Measurements from ENCODE around the gene SUCLG2. TPM values are rescaled to one million over a fixed set of nuclear protein-coding genes. Genes with fewer than 3 reads are reported as not detected.

SUCLG2 gene
- total RNA-seq, 1 experiment from 2014 or later: 38.5 TPM

- Histone ChIP-seq H2BK20ac (ENCODE audit: low read depth, low read length, poor library complexity, severe bottlenecking) (no peak overlapping the region), H3K4ac (ENCODE audit: low read depth, low read length) (no peak overlapping the region), H3K14ac (ENCODE audit: insufficient read depth, low read length) (no peak overlapping the region), H3K27me3 (ENCODE audit: insufficient read depth, low read length) (no peaks in the 10 kb centered on the region), H4K20me1 (ENCODE audit: control insufficient read depth, insufficient read depth, insufficient read length) (no peaks in the 10 kb centered on the region), H4K8ac (replicated peaks; ENCODE audit: insufficient read length, low read depth, low read length) (no peak overlapping the region), H3T11ph (ENCODE audit: low read length) (no peak overlapping the region), H3K4me2 (ENCODE audit: insufficient read depth, insufficient read length, low read length) (no peak overlapping the region), H3K56ac (ENCODE audit: insufficient read length, low read depth, low read length) (no peak overlapping the region), H2AFZ (ENCODE audit: low read length) (no peak overlapping the region), H2BK12ac (ENCODE audit: insufficient read length, low read depth, low read length) (no peak overlapping the region), H4K5ac (ENCODE audit: insufficient read length, low read depth, low read length) (no peak overlapping the region), H3K23ac (ENCODE audit: insufficient read length, low read depth, low read length) (no peak overlapping the region), H2AK5ac (ENCODE audit: insufficient read length, low read length) (no peak overlapping the region), H3K23me2 (ENCODE audit: insufficient read length, low read depth, low read length, poor library complexity, severe bottlenecking) (no peaks in the 10 kb centered on the region), H2BK5ac (ENCODE audit: insufficient read length, low read length) (no peak overlapping the region), H2BK15ac (ENCODE audit: low read depth, low read length) (no peak overlapping the region), H4K91ac (ENCODE audit: insufficient read length, low read depth, low read length) (no peak overlapping the region), H3K79me2 (ENCODE audit: insufficient read depth, low read length) (no peaks in the 10 kb centered on the region), H3K9me3 (ENCODE audit: control insufficient read depth, low read depth, low read length) (no peaks in the 10 kb centered on the region), H3K79me1 (ENCODE audit: insufficient read depth, low read depth, low read length, poor library complexity, severe bottlenecking) (no peaks in the 10 kb centered on the region), H3K27ac (ENCODE audit: insufficient read length, low read depth, low read length) (no peak overlapping the region), H3K4me1 (ENCODE audit: insufficient read depth, low read length) (no peaks in the 10 kb centered on the region), H2BK120ac (ENCODE audit: low read depth, low read length, poor library complexity, severe bottlenecking) (no peak overlapping the region), H3K18ac (ENCODE audit: insufficient read length, low read depth, low read length) (no peak overlapping the region), H3K9ac (ENCODE audit: extremely low read depth, insufficient read length, low read length) (no peak overlapping the region)
- Mint-ChIP-seq H3K4me1 (no peaks in the 10 kb centered on the region; a peak in 1 of 4 replicates), H3K4me3 (no peak overlapping the region), H3K36me3 (ENCODE audit: insufficient read depth in 1 of 3, low read depth in 3 of 3) (no peaks in the 10 kb centered on the region), H3K27ac (no peak overlapping the region), H3K27me3 (ENCODE audit: low read depth) (no peaks in the 10 kb centered on the region), H3K9me3 (no peaks in the 10 kb centered on the region)
- DNase-seq: no peak
- TF ChIP-seq CTCF (conservative IDR thresholded peaks at IDR 0.05): no peak
- no CpG with 5 or more reads among the region's 4 CpGs for WGBS (ENCODE audit: extremely low coverage, insufficient read length, low lambda C conversion rate)
Observed at GRCh38 chr3:67458896-67459530, 195.4 kb downstream of the SUCLG2 start.

Measured in H9 (cell line).